ENCODE measurements around the gene BOK. TPM values are rescaled to one million over a fixed set of nuclear protein-coding genes. Genes with fewer than 3 reads are reported as not detected.

BOK gene
- total and polyA plus RNA-seq, 9 of the 15 experiments (the other 6 are each of a cell fraction or from before 2014, with no cell fraction given), result 0.03 to 3.3 (median 2.0) TPM; not detected in 1

GRCh38 chr2:241609859-241610793 lies 51.6 kb downstream of the BOK start (continued):
- TF ChIP-seq RNF219 (CRISPR knock-in tag; IDR thresholded peaks at IDR 0.05) (no peak), TCF7L2 (IDR thresholded peaks at IDR 0.05; ENCODE audit: low read depth, low read length) (no peak), KDM5B (IDR thresholded peaks at IDR 0.05; ENCODE audit: insufficient replicate concordance, low read depth, low read length) (peak; percentile 46), ATF4 (CRISPR knock-in tag; IDR thresholded peaks at IDR 0.05) (no peak), MBD2 (IDR thresholded peaks at IDR 0.05; ENCODE audit: borderline replicate concordance, low read depth) (no peak), TCFL5 (CRISPR knock-in tag; conservative IDR thresholded peaks at IDR 0.05) (no peak), NFRKB (IDR thresholded peaks at IDR 0.05; ENCODE audit: low read depth) (no peak), SIN3A (IDR thresholded peaks at IDR 0.05; ENCODE audit: borderline replicate concordance in 2 of 2, control insufficient read depth in 1 of 2, low read depth in 2 of 2, low read length in 2 of 2) (0 out of 4 replicates have a peak, but pooled peaks of 1 of the 2 experiments have one; percentile 23), GATAD2A (IDR thresholded peaks at IDR 0.05) (no peak), TRIM25 (IDR thresholded peaks at IDR 0.05; ENCODE audit: borderline replicate concordance) (no peak), ZNF785 (CRISPR knock-in tag; IDR thresholded peaks at IDR 0.05) (no peak), SRF (CRISPR knock-in tag; IDR thresholded peaks at IDR 0.05) (0 out of 4 replicates have a peak, but pooled peaks of 1 of the 2 experiments have one; percentile 16), ARID3B (CRISPR knock-in tag; IDR thresholded peaks at IDR 0.05; ENCODE audit: borderline replicate concordance) (no peak), PHTF2 (CRISPR knock-in tag; IDR thresholded peaks at IDR 0.05) (no peak), ELF1 (tag; IDR thresholded peaks at IDR 0.05) (no peak), ATF2 (CRISPR knock-in tag; IDR thresholded peaks at IDR 0.05) (no peak), RBM22 (IDR thresholded peaks at IDR 0.05; ENCODE audit: low read depth, low read length, poor library complexity, severe bottlenecking) (no peak), ZFP30 (CRISPR knock-in tag; IDR thresholded peaks at IDR 0.05; ENCODE audit: borderline replicate concordance) (no peak)

Measured in K562 (cell line).